Activated CD8-positive, alpha-beta memory T cell treated with anti-CD3 and anti-CD28 coated beads for 24 hours (primary cell): ENCODE data around the gene SFMBT2.

Experiments
- DNase-seq: peaks from one replicate; pipeline ENCODE4 v3.0.0-alpha.2; 2020

Gene SFMBT2

GRCh38 chr10:7170626-7171322, 240.1 kb downstream of the SFMBT2 start:
- DNase-seq = no peak

GRCh38 chr10:7168414-7168813, 242.4 kb downstream of the SFMBT2 start:
- no peak for DNase-seq

GRCh38 chr10:7165500-7166177, 245.2 kb downstream of the SFMBT2 start:
- no peak for DNase-seq

GRCh38 chr10:7164955-7165354, 245.9 kb downstream of the SFMBT2 start:
- DNase-seq = no peak

- peak; percentile 45 for DNase-seq
Observed at GRCh38 chr10:7162331-7162730, 248.5 kb downstream of the SFMBT2 start.

DNA sequence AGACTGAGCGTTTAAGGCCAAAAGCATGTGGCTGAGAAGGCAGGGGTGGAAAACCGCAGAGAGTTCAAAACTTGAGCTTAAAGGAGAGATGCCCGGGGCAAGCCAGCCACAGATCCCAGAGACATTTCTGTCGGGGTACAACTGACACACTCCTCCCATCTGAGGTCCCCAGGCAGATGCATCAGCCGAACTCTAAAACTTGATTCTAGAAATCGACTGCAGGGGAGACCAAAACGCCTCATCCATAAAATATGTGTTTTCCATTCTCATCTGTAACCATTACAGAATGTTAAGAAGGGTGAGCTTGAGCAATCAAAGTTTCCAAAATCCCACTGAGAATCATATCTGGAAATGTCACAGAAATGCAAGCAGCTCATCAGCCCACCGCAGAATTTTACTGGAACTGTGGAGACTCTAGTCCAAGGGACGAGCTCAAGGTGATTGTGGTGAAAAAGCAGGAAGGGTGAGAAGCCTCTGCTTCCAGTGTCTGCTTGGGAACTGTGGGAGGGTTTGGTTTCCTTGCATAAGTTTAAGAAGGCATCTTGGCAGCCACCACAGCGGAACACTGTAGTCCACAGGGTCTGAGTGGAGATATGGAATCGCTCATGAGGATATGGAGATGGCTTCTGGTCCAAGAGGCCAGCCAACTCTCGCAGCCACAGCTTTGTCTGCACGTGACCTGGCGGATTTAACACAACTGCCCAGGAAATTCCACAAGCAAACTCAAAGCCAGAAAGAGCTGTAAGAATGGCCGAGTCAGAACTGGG, 249.2 kb downstream of the SFMBT2 start:
- DNase-seq = no peak

- DNase-seq = no peak
Observed at GRCh38 chr10:7159928-7160327, 250.9 kb downstream of the SFMBT2 start.

GRCh38 chr10:7159517-7159916, 251.3 kb downstream of the SFMBT2 start:
- DNase-seq = no peak

DNA sequence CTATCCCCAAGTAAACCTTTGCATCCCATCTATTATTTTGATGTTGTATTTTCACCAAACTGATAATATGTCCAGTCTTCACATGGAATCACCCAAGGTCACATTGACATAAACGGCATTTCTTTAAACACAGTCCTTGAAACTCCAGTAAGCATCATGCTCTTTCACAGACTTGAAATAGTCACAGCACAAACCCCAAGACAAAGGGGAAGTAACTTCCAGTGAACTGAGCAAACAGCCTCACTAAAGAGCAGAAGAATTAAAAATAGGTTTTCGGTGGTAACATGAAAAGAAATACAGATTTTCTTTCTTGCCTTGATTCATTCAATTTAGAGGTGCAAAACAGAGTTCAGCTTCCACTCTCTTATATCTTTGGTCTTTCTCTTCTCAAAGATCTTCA, 253.7 kb downstream of the SFMBT2 start:
- DNase-seq = no peak

DNA sequence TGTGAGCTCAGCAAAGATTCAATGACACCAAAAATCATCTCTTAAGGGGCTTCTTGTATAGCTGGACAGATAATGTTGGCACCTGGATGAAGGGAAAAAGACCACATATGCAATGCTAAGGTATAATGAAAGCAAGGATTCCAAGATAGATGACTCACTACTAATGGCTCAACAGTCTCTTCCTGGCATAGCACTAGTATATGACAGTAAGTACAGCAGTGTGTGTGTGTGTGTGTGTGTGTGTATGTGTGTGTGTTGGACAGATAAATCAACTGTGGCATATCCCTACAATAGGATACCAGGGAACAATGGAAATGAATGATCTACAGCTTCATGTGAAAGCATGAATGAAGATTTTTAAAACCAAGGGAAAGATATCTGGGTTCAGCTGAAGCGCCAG, 257.1 kb downstream of the SFMBT2 start:
- no peak for DNase-seq

DNA sequence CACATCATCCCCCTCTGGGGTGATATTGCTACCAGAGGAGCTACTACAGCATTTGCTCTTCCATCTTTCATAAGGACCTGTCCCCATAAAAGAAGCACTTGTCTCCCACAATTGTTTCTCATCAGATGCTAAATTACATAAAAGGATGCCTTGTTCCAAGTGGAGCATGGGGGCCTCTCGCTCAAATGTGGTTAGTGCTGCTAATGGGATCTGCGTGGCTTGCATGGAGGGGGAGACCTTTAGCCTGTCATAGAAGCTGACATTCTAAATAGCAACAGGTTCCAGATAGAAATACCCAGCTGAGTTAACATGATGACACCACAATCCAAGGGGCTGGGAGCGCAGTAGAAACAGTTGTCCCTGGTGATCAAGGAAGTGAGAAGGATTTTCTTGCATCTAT, 257.9 kb downstream of the SFMBT2 start:
- no peak for DNase-seq

DNA sequence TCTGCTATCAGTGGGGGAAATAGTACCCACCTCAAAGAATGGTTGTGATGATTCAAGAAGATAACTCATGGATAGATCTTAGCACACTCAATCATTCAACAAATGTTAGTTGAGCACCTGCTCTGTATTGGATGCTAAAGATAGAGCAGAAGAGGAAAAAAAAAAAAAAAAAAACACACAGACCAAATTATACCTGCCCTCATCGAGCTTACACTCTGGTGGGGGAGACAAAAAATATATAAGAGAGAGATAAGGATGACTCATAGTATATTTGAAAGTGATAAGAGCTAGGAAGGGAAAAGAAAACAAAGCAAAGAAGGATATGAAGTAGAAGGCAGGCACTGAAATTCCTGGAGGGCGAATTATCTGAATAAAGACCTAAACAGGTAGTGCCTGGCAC, 258.5 kb downstream of the SFMBT2 start:
- DNase-seq = no peak

- no peak for DNase-seq
Observed at GRCh38 chr10:7151538-7151937, 259.3 kb downstream of the SFMBT2 start.

GRCh38 chr10:7150349-7150748, 260.5 kb downstream of the SFMBT2 start:
- no peak for DNase-seq

- no peak for DNase-seq
Observed at GRCh38 chr10:7146189-7146588, 264.6 kb downstream of the SFMBT2 start.

GRCh38 chr10:7136016-7136415, 274.8 kb downstream of the SFMBT2 start:
- no peak for DNase-seq

DNA sequence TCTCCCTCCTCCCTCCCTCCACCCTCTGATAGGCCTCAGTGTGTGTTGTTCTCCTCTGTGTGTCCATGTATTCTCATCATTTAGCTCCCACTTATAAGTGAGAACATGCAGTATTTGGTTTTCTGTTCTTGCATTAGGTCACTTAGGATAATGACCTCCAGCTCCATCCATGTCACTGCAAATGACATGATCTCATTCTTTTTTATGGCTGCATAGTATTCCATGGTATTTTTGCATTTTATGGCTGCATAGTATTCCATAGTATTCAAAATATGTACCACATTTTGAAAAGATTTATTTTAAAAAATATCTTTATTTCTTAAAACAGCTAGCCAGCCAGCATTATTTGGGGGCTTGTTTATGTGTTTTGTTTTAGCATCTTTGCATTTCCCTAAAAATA, 275.6 kb downstream of the SFMBT2 start:
- no peak for DNase-seq

GRCh38 chr10:7134448-7134847, 276.4 kb downstream of the SFMBT2 start:
- DNase-seq = no peak

DNA sequence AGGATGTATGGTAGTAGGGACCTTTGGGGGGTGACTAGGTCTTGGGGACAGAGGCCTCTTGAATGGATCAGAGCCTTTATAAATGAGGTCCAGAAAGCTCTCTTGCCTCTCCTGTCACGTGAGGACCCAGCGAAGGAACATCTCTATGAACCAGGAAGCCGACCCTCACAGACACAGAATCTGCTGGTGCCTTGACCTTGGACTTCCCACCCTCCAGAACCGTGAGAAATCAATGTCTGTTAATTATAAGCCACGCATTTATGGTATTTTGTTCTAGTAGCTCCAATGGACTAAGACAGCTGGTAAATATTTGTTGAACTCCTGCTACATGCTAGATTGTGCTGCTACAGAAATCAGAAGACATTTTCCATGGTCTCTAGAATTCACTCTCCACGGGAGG, 276.9 kb downstream of the SFMBT2 start:
- DNase-seq = no peak

DNA sequence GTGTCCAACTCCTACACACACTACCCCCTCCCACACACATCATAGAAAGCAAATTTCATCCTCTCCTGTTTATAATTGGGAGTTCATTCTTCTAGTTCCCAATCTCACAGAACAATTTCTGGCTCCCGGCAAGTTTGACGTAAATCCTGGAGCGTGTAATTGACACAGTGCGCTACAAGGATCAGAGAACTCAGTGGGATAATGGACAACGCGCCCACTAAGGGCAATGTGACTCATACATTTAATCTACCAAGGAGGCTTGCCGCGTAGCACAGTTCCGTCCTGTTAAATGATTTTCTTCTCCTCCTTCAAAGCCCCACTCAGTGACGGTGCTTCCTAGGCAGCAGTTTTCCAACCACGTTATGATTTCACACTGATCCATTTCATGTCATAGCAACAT, 277.6 kb downstream of the SFMBT2 start:
- DNase-seq = no peak

GRCh38 chr10:7130191-7130911, 280.5 kb downstream of the SFMBT2 start:
- no peak for DNase-seq

DNA sequence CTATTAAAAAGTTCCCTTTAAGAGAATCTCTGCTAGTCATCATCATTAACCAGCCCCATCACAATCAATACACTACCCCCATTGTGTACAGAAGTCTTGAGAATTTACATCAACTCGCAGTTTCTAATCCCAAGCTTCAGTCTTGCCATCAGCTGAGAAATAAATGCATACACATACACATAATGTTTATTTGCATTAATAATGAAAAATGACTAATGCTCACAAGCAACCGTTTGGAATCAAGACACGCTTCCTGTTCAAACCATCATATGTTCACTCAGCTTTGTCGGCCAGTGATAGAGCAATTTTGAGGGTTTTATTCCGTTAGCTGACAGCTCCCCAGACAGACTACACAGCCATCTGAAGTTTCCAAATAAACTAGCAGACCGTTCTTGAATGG, 287.1 kb downstream of the SFMBT2 start:
- no peak for DNase-seq

DNA sequence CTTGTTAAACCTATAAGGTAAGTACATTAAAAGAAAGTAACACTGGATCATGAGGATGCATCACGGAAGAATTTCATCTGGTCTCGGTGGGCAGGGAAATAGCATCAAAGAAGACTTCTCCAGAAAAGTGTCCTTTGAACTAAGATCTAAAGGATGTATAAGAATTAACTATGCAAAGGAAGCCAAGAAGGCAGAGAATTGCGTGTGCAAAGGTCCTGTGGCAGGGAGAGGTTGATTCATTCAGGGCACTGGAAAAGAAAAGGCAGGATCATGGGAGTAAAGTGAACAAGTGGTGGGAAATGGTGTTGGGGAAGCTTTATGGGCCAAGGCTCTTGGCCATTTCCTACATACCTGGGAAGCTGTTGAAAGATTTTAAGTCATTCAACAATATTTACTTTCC, 288.3 kb downstream of the SFMBT2 start:
- DNase-seq = no peak
